ENCODE measurements around the gene SLC46A2. TPM values are rescaled to one million over a fixed set of nuclear protein-coding genes. Genes with fewer than 3 reads are reported as not detected.

The SLC46A2 gene
- total RNA-seq, 1 experiment from 2014 or later, result not detected

DNA sequence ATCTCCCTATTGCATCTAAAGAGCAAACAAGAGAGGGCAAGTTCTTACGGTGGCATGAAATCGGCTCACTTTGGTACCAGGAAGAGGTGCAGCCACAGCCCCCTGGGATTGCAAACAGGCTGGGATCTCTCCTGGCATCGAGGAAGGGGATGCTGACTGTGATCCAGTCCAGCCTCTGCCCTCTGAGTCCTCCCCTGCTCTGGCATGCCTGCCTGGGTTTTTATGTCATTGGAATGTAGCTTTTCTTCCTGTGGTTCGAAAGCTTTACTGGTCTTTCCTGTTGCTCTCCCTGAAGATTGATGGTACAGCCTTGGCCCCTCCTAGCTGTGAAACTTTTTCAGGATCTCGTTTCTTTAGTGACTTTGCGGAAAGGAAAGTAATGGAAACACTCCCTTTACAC lies 6.6 kb downstream of the SLC46A2 start:
- peaks cover 2 to 15% of the 10 kb centered on the region in 2 experiments; a peak in 3 of 4 replicates for H3K4me1 ChIP-seq (ENCODE audit: control insufficient read depth in 1 of 2, insufficient read depth in 2 of 2, low read length in 2 of 2)
- DNase-seq (ENCODE audit: low read depth, low spot score) (no peak), ATAC-seq (no peak)
- intact Hi-C loops (cut with micrococcal nuclease), result no loop called here
- H3K4me2 ChIP-seq (ENCODE audit: low read length), result no peak overlapping the region
- no peaks in the 10 kb centered on the region for H3K27me3 ChIP-seq (ENCODE audit: insufficient read depth, low read length)
- no peaks in the 10 kb centered on the region for H3K79me2 ChIP-seq (ENCODE audit: insufficient read depth, low read length)
- TF ChIP-seq, protein P1, sequence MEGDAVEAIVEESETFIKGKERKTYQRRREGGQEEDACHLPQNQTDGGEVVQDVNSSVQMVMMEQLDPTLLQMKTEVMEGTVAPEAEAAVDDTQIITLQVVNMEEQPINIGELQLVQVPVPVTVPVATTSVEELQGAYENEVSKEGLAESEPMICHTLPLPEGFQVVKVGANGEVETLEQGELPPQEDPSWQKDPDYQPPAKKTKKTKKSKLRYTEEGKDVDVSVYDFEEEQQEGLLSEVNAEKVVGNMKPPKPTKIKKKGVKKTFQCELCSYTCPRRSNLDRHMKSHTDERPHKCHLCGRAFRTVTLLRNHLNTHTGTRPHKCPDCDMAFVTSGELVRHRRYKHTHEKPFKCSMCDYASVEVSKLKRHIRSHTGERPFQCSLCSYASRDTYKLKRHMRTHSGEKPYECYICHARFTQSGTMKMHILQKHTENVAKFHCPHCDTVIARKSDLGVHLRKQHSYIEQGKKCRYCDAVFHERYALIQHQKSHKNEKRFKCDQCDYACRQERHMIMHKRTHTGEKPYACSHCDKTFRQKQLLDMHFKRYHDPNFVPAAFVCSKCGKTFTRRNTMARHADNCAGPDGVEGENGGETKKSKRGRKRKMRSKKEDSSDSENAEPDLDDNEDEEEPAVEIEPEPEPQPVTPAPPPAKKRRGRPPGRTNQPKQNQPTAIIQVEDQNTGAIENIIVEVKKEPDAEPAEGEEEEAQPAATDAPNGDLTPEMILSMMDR (IDR thresholded peaks at IDR 0.05 in 2 of 3, conservative IDR thresholded peaks at IDR 0.05 in 1 of 3; ENCODE audit: borderline replicate concordance in 1 of 3, insufficient read depth in 1 of 3, low read depth in 2 of 3, low read length in 2 of 3), result no peak
- TF ChIP-seq CEBPB (IDR thresholded peaks at IDR 0.05; ENCODE audit: low read depth), result no peak
- no peak for TF ChIP-seq SP1 (IDR thresholded peaks at IDR 0.05; ENCODE audit: low read depth)
- TF ChIP-seq POLR2AphosphoS5 (IDR thresholded peaks at IDR 0.05; ENCODE audit: low read depth, low read length), result no peak
- TF ChIP-seq, protein P2, sequence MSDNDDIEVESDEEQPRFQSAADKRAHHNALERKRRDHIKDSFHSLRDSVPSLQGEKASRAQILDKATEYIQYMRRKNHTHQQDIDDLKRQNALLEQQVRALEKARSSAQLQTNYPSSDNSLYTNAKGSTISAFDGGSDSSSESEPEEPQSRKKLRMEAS (IDR thresholded peaks at IDR 0.05), result no peak
- no peak for TF ChIP-seq RAD21 (IDR thresholded peaks at IDR 0.05; ENCODE audit: low read depth)
- no peak for TF ChIP-seq SRF (IDR thresholded peaks at IDR 0.05; ENCODE audit: low read depth)
- no peak for TF ChIP-seq JUND (IDR thresholded peaks at IDR 0.05)
- TF ChIP-seq FOSL1 (IDR thresholded peaks at IDR 0.05; ENCODE audit: low read depth), result no peak
- TF ChIP-seq, protein P3, sequence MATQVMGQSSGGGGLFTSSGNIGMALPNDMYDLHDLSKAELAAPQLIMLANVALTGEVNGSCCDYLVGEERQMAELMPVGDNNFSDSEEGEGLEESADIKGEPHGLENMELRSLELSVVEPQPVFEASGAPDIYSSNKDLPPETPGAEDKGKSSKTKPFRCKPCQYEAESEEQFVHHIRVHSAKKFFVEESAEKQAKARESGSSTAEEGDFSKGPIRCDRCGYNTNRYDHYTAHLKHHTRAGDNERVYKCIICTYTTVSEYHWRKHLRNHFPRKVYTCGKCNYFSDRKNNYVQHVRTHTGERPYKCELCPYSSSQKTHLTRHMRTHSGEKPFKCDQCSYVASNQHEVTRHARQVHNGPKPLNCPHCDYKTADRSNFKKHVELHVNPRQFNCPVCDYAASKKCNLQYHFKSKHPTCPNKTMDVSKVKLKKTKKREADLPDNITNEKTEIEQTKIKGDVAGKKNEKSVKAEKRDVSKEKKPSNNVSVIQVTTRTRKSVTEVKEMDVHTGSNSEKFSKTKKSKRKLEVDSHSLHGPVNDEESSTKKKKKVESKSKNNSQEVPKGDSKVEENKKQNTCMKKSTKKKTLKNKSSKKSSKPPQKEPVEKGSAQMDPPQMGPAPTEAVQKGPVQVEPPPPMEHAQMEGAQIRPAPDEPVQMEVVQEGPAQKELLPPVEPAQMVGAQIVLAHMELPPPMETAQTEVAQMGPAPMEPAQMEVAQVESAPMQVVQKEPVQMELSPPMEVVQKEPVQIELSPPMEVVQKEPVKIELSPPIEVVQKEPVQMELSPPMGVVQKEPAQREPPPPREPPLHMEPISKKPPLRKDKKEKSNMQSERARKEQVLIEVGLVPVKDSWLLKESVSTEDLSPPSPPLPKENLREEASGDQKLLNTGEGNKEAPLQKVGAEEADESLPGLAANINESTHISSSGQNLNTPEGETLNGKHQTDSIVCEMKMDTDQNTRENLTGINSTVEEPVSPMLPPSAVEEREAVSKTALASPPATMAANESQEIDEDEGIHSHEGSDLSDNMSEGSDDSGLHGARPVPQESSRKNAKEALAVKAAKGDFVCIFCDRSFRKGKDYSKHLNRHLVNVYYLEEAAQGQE (IDR thresholded peaks at IDR 0.05; ENCODE audit: low read depth), result no peak
- no peaks in the 10 kb centered on the region for H4K20me1 ChIP-seq (ENCODE audit: insufficient read depth)
- RAD21 ChIA-PET (ENCODE audit: low non-redundant PET in 1 of 2, low total read pairs in 2 of 2, uncharacterized antibody in 2 of 2, unreplicated experiment in 2 of 2), result no interaction called here
- no peaks in the 10 kb centered on the region for H3K9me2 ChIP-seq (ENCODE audit: insufficient read depth)
- no peak overlapping the region for H2AFZ ChIP-seq (ENCODE audit: low read depth, low read length, poor library complexity, severe bottlenecking)
- CTCF ChIA-PET, result no interaction called here
- H3K9ac ChIP-seq (ENCODE audit: low read length), result no peak overlapping the region
- H3K36me3 ChIP-seq (ENCODE audit: control insufficient read depth in 1 of 2, insufficient read depth in 2 of 2, low read length in 2 of 2), result no peaks in the 10 kb centered on the region
- H3K9me3 ChIP-seq (ENCODE audit: control insufficient read depth in 1 of 2, insufficient read depth in 1 of 2, low read depth in 1 of 2, low read length in 2 of 2), result no peaks in the 10 kb centered on the region
- no peak overlapping the region for H3K27ac ChIP-seq (ENCODE audit: low read depth, low read length)
- POLR2A ChIA-PET, result no interaction called here
- no TSS peak for BruUV-seq (replicated peaks)
- no peak overlapping the region for H3K4me3 ChIP-seq (replicated peaks in 1 of 2; ENCODE audit: low read depth in 1 of 2, low read length in 2 of 2)

Measured in HCT116 (cell line).